Retina (tissue), 1 donor: ENCODE results near the gene USP32.
A peak's percentile ranks its signal among the peaks of the same experiment; 100 is the strongest.
"Not testable (repeated sequence)": the region's sequence is repeated elsewhere in the genome, so short reads cannot be mapped to it uniquely, and the experiment has no call there.

Experiments
- DNase-seq: peaks from one replicate; pipeline ENCODE4 v3.0.0-alpha.2; 2016

USP32 gene

GRCh38 chr17:60293580-60294335 lies 98.2 kb downstream of the USP32 start:
- no peak for DNase-seq

- DNase-seq: no peak
Observed at GRCh38 chr17:60292697-60293096, 99.2 kb downstream of the USP32 start.

- no peak for DNase-seq
Observed at GRCh38 chr17:60284709-60285108, 107.2 kb downstream of the USP32 start.

GRCh38 chr17:60283816-60284215 lies 108.1 kb downstream of the USP32 start:
- DNase-seq: no peak

- no peak for DNase-seq
Observed at GRCh38 chr17:60280673-60281072, 111.3 kb downstream of the USP32 start.

- DNase-seq: no peak
Observed at GRCh38 chr17:60278237-60278636, 113.7 kb downstream of the USP32 start.

- DNase-seq: no peak
Observed at GRCh38 chr17:60277258-60277657, 114.7 kb downstream of the USP32 start.

GRCh38 chr17:60269417-60269816 lies 122.5 kb downstream of the USP32 start:
- no peak for DNase-seq

- DNase-seq: no peak
Observed at GRCh38 chr17:60260540-60260939, 131.4 kb downstream of the USP32 start.

- no peak for DNase-seq
Observed at GRCh38 chr17:60258313-60258712, 133.6 kb downstream of the USP32 start.

GRCh38 chr17:60256174-60256573 lies 135.8 kb downstream of the USP32 start:
- no peak for DNase-seq

- DNase-seq: no peak
Observed at GRCh38 chr17:60253048-60253447, 138.9 kb downstream of the USP32 start.

GRCh38 chr17:60252459-60252858 lies 139.5 kb downstream of the USP32 start:
- no peak for DNase-seq

GRCh38 chr17:60249290-60249826 lies 142.6 kb downstream of the USP32 start:
- no peak for DNase-seq

- no peak for DNase-seq
Observed at GRCh38 chr17:60248618-60249289, 143.2 kb downstream of the USP32 start.

- DNase-seq: no peak
Observed at GRCh38 chr17:60247836-60248461, 144.0 kb downstream of the USP32 start.

GRCh38 chr17:60244656-60245055 lies 147.3 kb downstream of the USP32 start:
- DNase-seq: no peak

- no peak for DNase-seq
Observed at GRCh38 chr17:60240290-60240689, 151.6 kb downstream of the USP32 start.

GRCh38 chr17:60231691-60232090 lies 160.2 kb downstream of the USP32 start:
- peak; percentile 10 for DNase-seq

GRCh38 chr17:60231234-60231633 lies 160.7 kb downstream of the USP32 start:
- DNase-seq: peak; percentile 16

- DNase-seq: no peak
Observed at GRCh38 chr17:60230358-60230757, 161.6 kb downstream of the USP32 start.

GRCh38 chr17:60229188-60229802 lies 162.6 kb downstream of the USP32 start:
- no peak for DNase-seq

- not testable (repeated sequence) for DNase-seq
Observed at GRCh38 chr17:60227276-60227675, 164.7 kb downstream of the USP32 start.
